ENCODE data around the gene CNDP1. TPM values are rescaled to one million over a fixed set of nuclear protein-coding genes. Genes with fewer than 3 reads are reported as not detected.

CNDP1 gene
- total RNA-seq, 2 experiments from 2014 or later: not detected

GRCh38 chr18:74528913-74529312 lies 5.4 kb upstream of the CNDP1 start:
- ChIA-PET CTCF (no interaction called here), POLR2A (no interaction called here)
- H3K27me3 Mint-ChIP-seq: no peaks in the 10 kb centered on the region
- H3K27ac Mint-ChIP-seq: no peak overlapping the region
- ATAC-seq: no peak
- intact Hi-C loops (cut with micrococcal nuclease): no loop called here
- no peak for TF ChIP-seq CTCF (IDR thresholded peaks at IDR 0.05)
- H3K4me1 Mint-ChIP-seq (ENCODE audit: low read depth): no peaks in the 10 kb centered on the region
- no peak for DNase-seq
- H3K36me3 Mint-ChIP-seq (ENCODE audit: low read depth): no peaks in the 10 kb centered on the region
- no peaks in the 10 kb centered on the region for H3K9me3 Mint-ChIP-seq
- H3K4me3 Mint-ChIP-seq: no peak overlapping the region

- ChIA-PET POLR2A (no interaction called here), CTCF (no interaction called here)
- DNase-seq: no peak
- no peak for ATAC-seq
- no peak overlapping the region for H3K27ac Mint-ChIP-seq
- no peak overlapping the region for H3K4me3 Mint-ChIP-seq
- H3K27me3 Mint-ChIP-seq: no peaks in the 10 kb centered on the region
- H3K9me3 Mint-ChIP-seq: no peaks in the 10 kb centered on the region
- no peak for TF ChIP-seq CTCF (IDR thresholded peaks at IDR 0.05)
- no peaks in the 10 kb centered on the region for H3K4me1 Mint-ChIP-seq (ENCODE audit: low read depth)
- H3K36me3 Mint-ChIP-seq (ENCODE audit: low read depth): no peaks in the 10 kb centered on the region
- intact Hi-C loops (cut with micrococcal nuclease): no loop called here
These were observed 4.9 kb upstream of the CNDP1 start for GRCh38 chr18:74529378-74529777.

- ChIA-PET CTCF (interaction anchor here (1.3 kb wide), 1 partner anchor 36 kb away, joined by 4 read pairs; no protein-coding TSS in a partner anchor), POLR2A (no interaction called here)
- Mint-ChIP-seq H3K4me3 (no peak overlapping the region), H3K27me3 (no peaks in the 10 kb centered on the region), H3K36me3 (ENCODE audit: low read depth) (no peaks in the 10 kb centered on the region), H3K9me3 (no peaks in the 10 kb centered on the region), H3K4me1 (ENCODE audit: low read depth) (no peaks in the 10 kb centered on the region), H3K27ac (no peak overlapping the region)
- intact Hi-C loops (cut with micrococcal nuclease): no loop called here
- no peak for TF ChIP-seq CTCF (IDR thresholded peaks at IDR 0.05)
- no peak for DNase-seq
- ATAC-seq: no peak
These were observed 4.3 kb upstream of the CNDP1 start for GRCh38 chr18:74529811-74530583.

GRCh38 chr18:74530584-74530862 lies 3.8 kb upstream of the CNDP1 start:
- ChIA-PET POLR2A (no interaction called here), CTCF (interaction anchor here (1.0 to 1.3 kb wide), 2 partner anchors 11 to 37 kb away, joined by 3 to 4 read pairs; no protein-coding TSS in a partner anchor)
- no peak overlapping the region for H3K4me3 Mint-ChIP-seq
- H3K27me3 Mint-ChIP-seq: no peaks in the 10 kb centered on the region
- intact Hi-C loops (cut with micrococcal nuclease): no loop called here
- H3K9me3 Mint-ChIP-seq: no peaks in the 10 kb centered on the region
- no peak overlapping the region for H3K27ac Mint-ChIP-seq
- TF ChIP-seq CTCF (IDR thresholded peaks at IDR 0.05): no peak
- H3K36me3 Mint-ChIP-seq (ENCODE audit: low read depth): no peaks in the 10 kb centered on the region
- no peak for DNase-seq
- ATAC-seq: no peak
- H3K4me1 Mint-ChIP-seq (ENCODE audit: low read depth): no peaks in the 10 kb centered on the region

- DNase-seq (no peak), ATAC-seq (no peak)
- no peak for TF ChIP-seq CTCF (IDR thresholded peaks at IDR 0.05)
- Mint-ChIP-seq H3K27me3 (no peaks in the 10 kb centered on the region), H3K9me3 (no peaks in the 10 kb centered on the region), H3K4me3 (no peak overlapping the region), H3K36me3 (ENCODE audit: low read depth) (no peaks in the 10 kb centered on the region), H3K4me1 (ENCODE audit: low read depth) (no peaks in the 10 kb centered on the region), H3K27ac (no peak overlapping the region)
- intact Hi-C loops (cut with micrococcal nuclease): no loop called here
- ChIA-PET CTCF (interaction anchor here (1.0 to 1.3 kb wide), 2 partner anchors 11 to 37 kb away, joined by 3 to 4 read pairs; no protein-coding TSS in a partner anchor), POLR2A (no interaction called here)
These were observed 3.3 kb upstream of the CNDP1 start for GRCh38 chr18:74531043-74531442.
